Measurements from ENCODE around the gene CCDC141. TPM values are rescaled to one million over a fixed set of nuclear protein-coding genes. Genes with fewer than 3 reads are reported as not detected.

CCDC141 gene
- total and polyA plus RNA-seq, 2 donors (not counting 3 experiments of a cell fraction or from before 2014, with no cell fraction given) = not detected

DNA sequence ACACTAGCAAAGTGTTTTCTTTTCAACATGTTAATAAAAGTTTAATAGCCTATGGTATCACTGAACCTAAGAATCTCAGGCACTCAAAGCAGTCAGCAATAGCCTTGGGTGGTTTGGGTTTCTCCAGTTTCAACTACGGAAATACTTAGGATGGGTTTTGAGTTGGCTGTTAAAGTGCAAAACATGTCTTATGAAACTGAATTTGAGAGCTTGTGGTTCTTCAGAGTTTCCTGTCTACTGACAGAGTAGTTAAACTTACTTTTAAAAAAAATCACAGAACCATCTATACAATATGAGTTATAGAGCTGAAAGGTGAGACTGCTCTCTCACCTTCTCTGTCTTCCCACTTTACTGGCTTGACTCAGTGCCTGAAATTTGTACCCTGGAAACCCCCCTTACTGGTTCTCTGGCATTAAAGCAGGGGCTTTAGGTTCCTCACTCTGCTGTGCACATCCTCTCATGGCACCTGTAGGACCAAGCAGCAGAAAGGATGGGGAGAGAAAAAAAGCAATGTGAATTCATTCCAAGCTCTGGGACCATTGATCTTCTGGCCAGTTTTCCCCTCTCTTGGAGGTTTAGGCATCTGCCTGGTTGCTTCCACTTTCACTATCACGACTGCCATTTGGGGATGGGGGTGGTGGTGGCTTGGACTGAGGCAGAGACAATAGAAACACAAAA is 18.1 kb downstream of the CCDC141 start:
- FAIRE-seq (no peak), DNase-seq (ENCODE audit: low read depth, low spot score) (no peak)
- intact Hi-C loops (cut with micrococcal nuclease) = no loop called here
- Histone ChIP-seq H3K27me3 (ENCODE audit: control insufficient read depth in 2 of 2, insufficient read depth in 2 of 2, low read length in 2 of 2) (no peaks in the 10 kb centered on the region), H3K79me2 (ENCODE audit: control insufficient read depth, insufficient read depth, low read length) (no peaks in the 10 kb centered on the region), H2AFZ (ENCODE audit: low read depth, low read length) (no peak overlapping the region), H3K9ac (replicated peaks; ENCODE audit: extremely low read depth, insufficient read depth, low read length) (no peak overlapping the region), H3K27ac (ENCODE audit: insufficient read depth, low read depth, low read length) (no peak overlapping the region), H4K20me1 (replicated peaks; ENCODE audit: control insufficient read depth, extremely low read depth, insufficient read depth, low read length) (no peaks in the 10 kb centered on the region), H3K36me3 (ENCODE audit: control insufficient read depth in 2 of 2, extremely low read depth in 1 of 2, insufficient read depth in 2 of 2, low read length in 2 of 2) (no peaks in the 10 kb centered on the region), H3K9me3 (replicated peaks; ENCODE audit: control insufficient read depth, insufficient read depth, low read length) (no peaks in the 10 kb centered on the region), H3K4me3 (replicated peaks in 1 of 3; ENCODE audit: insufficient read depth in 1 of 3, low read depth in 1 of 3, low read length in 3 of 3) (no peak overlapping the region), H3K4me2 (ENCODE audit: insufficient read depth, low read length) (no peak overlapping the region), H3K9me1 (replicated peaks; ENCODE audit: control insufficient read depth, extremely low read depth, insufficient read depth, low read length) (no peaks in the 10 kb centered on the region), H3K4me1 (ENCODE audit: control insufficient read depth, extremely low read depth, insufficient read depth, low read length) (no peaks in the 10 kb centered on the region)
- dilution Hi-C loops (cut with MboI; ENCODE audit: extremely low pct_ligation_motif_present, low sequenced_read_pairs) = no loop called here
- ChIA-PET POLR2A (no interaction called here), CTCF (interaction anchor here (1.1 kb wide), 1 partner anchor 270 kb away, joined by 3 read pairs; no protein-coding TSS in a partner anchor)
- BruUV-seq (replicated peaks) = no TSS peak
- no peak for TF ChIP-seq POLR2A (IDR thresholded peaks at IDR 0.05; ENCODE audit: low read depth, low read length)

DNA sequence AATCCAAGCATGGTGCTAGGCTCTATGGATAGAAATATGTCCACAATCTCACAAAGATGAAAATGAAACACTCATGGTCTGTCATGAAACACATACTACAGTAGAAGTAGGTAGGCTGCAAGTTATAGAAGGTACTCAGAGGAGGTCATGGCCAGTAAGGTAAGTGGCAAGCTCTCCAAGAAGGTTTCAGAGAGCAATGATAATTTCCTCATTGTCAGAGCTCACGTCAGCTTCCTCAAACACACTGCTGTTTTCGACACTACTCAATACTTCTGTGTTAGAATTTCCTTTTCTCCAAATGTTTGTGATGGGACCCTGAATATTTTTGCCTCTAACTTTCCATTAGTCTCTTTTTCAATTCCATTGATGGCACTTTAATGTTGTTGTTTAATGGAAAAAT is 25.5 kb downstream of the CCDC141 start:
- DNase-seq (ENCODE audit: low read depth, low spot score) (no peak), FAIRE-seq (no peak)
- Histone ChIP-seq H3K9me3 (replicated peaks; ENCODE audit: control insufficient read depth, insufficient read depth, low read length) (no peaks in the 10 kb centered on the region), H3K9me1 (replicated peaks; ENCODE audit: control insufficient read depth, extremely low read depth, insufficient read depth, low read length) (no peaks in the 10 kb centered on the region), H3K27me3 (ENCODE audit: control insufficient read depth in 2 of 2, insufficient read depth in 2 of 2, low read length in 2 of 2) (no peaks in the 10 kb centered on the region), H3K4me2 (ENCODE audit: insufficient read depth, low read length) (no peak overlapping the region), H3K4me3 (replicated peaks in 1 of 3; ENCODE audit: insufficient read depth in 1 of 3, low read depth in 1 of 3, low read length in 3 of 3) (no peak overlapping the region), H3K79me2 (ENCODE audit: control insufficient read depth, insufficient read depth, low read length) (no peaks in the 10 kb centered on the region), H3K4me1 (ENCODE audit: control insufficient read depth, extremely low read depth, insufficient read depth, low read length) (no peaks in the 10 kb centered on the region), H3K27ac (ENCODE audit: insufficient read depth, low read depth, low read length) (no peak overlapping the region), H3K36me3 (ENCODE audit: control insufficient read depth in 2 of 2, extremely low read depth in 1 of 2, insufficient read depth in 2 of 2, low read length in 2 of 2) (no peaks in the 10 kb centered on the region), H2AFZ (ENCODE audit: low read depth, low read length) (no peak overlapping the region), H3K9ac (replicated peaks; ENCODE audit: extremely low read depth, insufficient read depth, low read length) (no peak overlapping the region), H4K20me1 (replicated peaks; ENCODE audit: control insufficient read depth, extremely low read depth, insufficient read depth, low read length) (no peaks in the 10 kb centered on the region)
- TF ChIP-seq, protein P1, sequence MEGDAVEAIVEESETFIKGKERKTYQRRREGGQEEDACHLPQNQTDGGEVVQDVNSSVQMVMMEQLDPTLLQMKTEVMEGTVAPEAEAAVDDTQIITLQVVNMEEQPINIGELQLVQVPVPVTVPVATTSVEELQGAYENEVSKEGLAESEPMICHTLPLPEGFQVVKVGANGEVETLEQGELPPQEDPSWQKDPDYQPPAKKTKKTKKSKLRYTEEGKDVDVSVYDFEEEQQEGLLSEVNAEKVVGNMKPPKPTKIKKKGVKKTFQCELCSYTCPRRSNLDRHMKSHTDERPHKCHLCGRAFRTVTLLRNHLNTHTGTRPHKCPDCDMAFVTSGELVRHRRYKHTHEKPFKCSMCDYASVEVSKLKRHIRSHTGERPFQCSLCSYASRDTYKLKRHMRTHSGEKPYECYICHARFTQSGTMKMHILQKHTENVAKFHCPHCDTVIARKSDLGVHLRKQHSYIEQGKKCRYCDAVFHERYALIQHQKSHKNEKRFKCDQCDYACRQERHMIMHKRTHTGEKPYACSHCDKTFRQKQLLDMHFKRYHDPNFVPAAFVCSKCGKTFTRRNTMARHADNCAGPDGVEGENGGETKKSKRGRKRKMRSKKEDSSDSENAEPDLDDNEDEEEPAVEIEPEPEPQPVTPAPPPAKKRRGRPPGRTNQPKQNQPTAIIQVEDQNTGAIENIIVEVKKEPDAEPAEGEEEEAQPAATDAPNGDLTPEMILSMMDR (IDR thresholded peaks at IDR 0.05; ENCODE audit: extremely low read depth in 1 of 2, insufficient read depth in 1 of 2, low read depth in 1 of 2, low read length in 2 of 2) = no peak
- no peak for TF ChIP-seq GATA2 (IDR thresholded peaks at IDR 0.05; ENCODE audit: insufficient read depth, insufficient read length, low read depth, low read length)
- no peak for TF ChIP-seq POLR2A (IDR thresholded peaks at IDR 0.05; ENCODE audit: low read depth, low read length)
- TF ChIP-seq, protein P2, sequence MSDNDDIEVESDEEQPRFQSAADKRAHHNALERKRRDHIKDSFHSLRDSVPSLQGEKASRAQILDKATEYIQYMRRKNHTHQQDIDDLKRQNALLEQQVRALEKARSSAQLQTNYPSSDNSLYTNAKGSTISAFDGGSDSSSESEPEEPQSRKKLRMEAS (IDR thresholded peaks at IDR 0.05; ENCODE audit: insufficient read depth, insufficient read length) = no peak
- TF ChIP-seq JUN (IDR thresholded peaks at IDR 0.05; ENCODE audit: borderline replicate concordance, insufficient read depth, insufficient read length, low read depth) = no peak
- no peak for TF ChIP-seq EZH2 (IDR thresholded peaks at IDR 0.05; ENCODE audit: borderline replicate concordance, low read depth, low read length, severe bottlenecking)
- TF ChIP-seq POLR2AphosphoS5 (IDR thresholded peaks at IDR 0.05; ENCODE audit: insufficient read depth, low read depth, low read length) = no peak
- TF ChIP-seq FOS (IDR thresholded peaks at IDR 0.05; ENCODE audit: borderline replicate concordance, insufficient read depth, low read length) = no peak
- TF ChIP-seq MYC (IDR thresholded peaks at IDR 0.05; ENCODE audit: low read depth, low read length) = no peak
- dilution Hi-C loops (cut with MboI; ENCODE audit: extremely low pct_ligation_motif_present, low sequenced_read_pairs) = no loop called here
- intact Hi-C loops (cut with micrococcal nuclease) = loop anchor here (10.0 kb wide), 1 partner anchor 260 kb away; no protein-coding TSS in a partner anchor
- BruUV-seq (replicated peaks) = no TSS peak
- CTCF ChIA-PET = interaction anchor here (0.9 kb wide), 1 partner anchor 105 kb away, joined by 3 read pairs; no protein-coding TSS in a partner anchor
- POLR2A ChIA-PET = no interaction called here

All from endothelial cell of umbilical vein (primary cell).